K562 (cell line): ENCODE results near the gene TCP10L. TPM values are rescaled to one million over a fixed set of nuclear protein-coding genes. Genes with fewer than 3 reads are reported as not detected.

Source experiments
- BCOR ChIP-seq: fragments of 450-650 bp; IDR thresholded peaks from 2 replicates; pipeline ENCODE4 v1.6.1; 2016
- CHD4 ChIP-seq: fragments of 200-600 bp; sonication (generic); IDR thresholded peaks from 3 replicates; pipeline ENCODE4 v1.6.1; 2012; ENCODE audit warnings: low read depth, mild to moderate bottlenecking, mixed read lengths, low read length, inconsistent platforms; ENCODE audit not compliant: insufficient read depth, insufficient replicate concordance, poor library complexity, severe bottlenecking
- CREBBP ChIP-seq: IDR thresholded peaks from one replicate; pipeline ENCODE4 v1.6.1; 2012; ENCODE audit warnings: low read depth, mild to moderate bottlenecking, control low read depth, inconsistent platforms, low read length
- CTBP1 ChIP-seq: fragments of 450-650 bp; IDR thresholded peaks from 2 replicates; pipeline ENCODE4 v1.6.1; 2016; ENCODE audit warnings: borderline replicate concordance
- ELF1 ChIP-seq: fragments of 200-800 bp; sonication (Bioruptor generic); IDR thresholded peaks from 2 replicates; pipeline ENCODE4 v1.6.1; 2016; ENCODE audit warnings: missing genetic modification characterization, missing compliant biosample characterization
- ETV1 ChIP-seq: fragments of 450-650 bp; conservative IDR thresholded peaks from 2 replicates; pipeline ENCODE4 v1.6.1; 2016; ENCODE audit warnings: missing genetic modification characterization, control low read depth, low read depth, missing compliant biosample characterization
- EZH2 ChIP-seq: IDR thresholded peaks from 2 replicates; pipeline ENCODE4 v1.6.1; 2012; ENCODE audit warnings: low read depth, mild to moderate bottlenecking, inconsistent platforms, low read length, borderline replicate concordance
- FOXA1 ChIP-seq: fragments of 450-650 bp; IDR thresholded peaks from 2 replicates; pipeline ENCODE4 v1.6.1; 2016; ENCODE audit warnings: mild to moderate bottlenecking, borderline replicate concordance
- IRF2 ChIP-seq: sonication (generic); formaldehyde crosslinking; IDR thresholded peaks from 2 replicates; pipeline ENCODE4 v1.8.1; 2022; ENCODE audit warnings: mild to moderate bottlenecking, missing genetic modification reagents
- KAT7 ChIP-seq: sonication (generic); formaldehyde crosslinking; IDR thresholded peaks from 2 replicates; pipeline ENCODE4 v1.8.0; 2022; ENCODE audit warnings: missing genetic modification reagents, mild to moderate bottlenecking, borderline replicate concordance
- NUFIP1 ChIP-seq: fragments of 450-650 bp; IDR thresholded peaks from 2 replicates; pipeline ENCODE4 v1.6.1; 2018; ENCODE audit not compliant: partially characterized antibody
- POLR2B ChIP-seq: fragments of 450-650 bp; IDR thresholded peaks from 2 replicates; pipeline ENCODE4 v1.6.1; 2018; ENCODE audit warnings: low read depth; ENCODE audit not compliant: partially characterized antibody
- SP1 ChIP-seq: sonication (generic); formaldehyde crosslinking; IDR thresholded peaks from 2 replicates; pipeline ENCODE4 v1.8.1; 2022; ENCODE audit warnings: mild to moderate bottlenecking, missing genetic modification reagents
- SPI1 ChIP-seq: IDR thresholded peaks from 2 replicates; pipeline ENCODE4 v1.6.1; 2011; ENCODE audit warnings: low read depth, low read length, control low read depth, borderline replicate concordance
- SREBF1 ChIP-seq: fragments of 150-350 bp; IDR thresholded peaks from 2 replicates; pipeline ENCODE4 v1.6.1; 2014; ENCODE audit warnings: antibody characterized with exemption, low read depth, low read length, borderline replicate concordance
- SRSF7 ChIP-seq: fragments of 200-400 bp; formaldehyde crosslinking; optimal IDR thresholded peaks from 2 replicates; pipeline ENCODE3; 2017; ENCODE audit warnings: mild to moderate bottlenecking, low read depth, low read length
- TAF1 ChIP-seq: IDR thresholded peaks from 2 replicates; pipeline ENCODE4 v1.6.1; 2011; ENCODE audit warnings: mild to moderate bottlenecking, low read length, moderate library complexity; ENCODE audit not compliant: insufficient read depth, control insufficient read depth, severe bottlenecking; ENCODE audit errors: extremely low read depth
- YBX1 ChIP-seq: fragments of 450-650 bp; IDR thresholded peaks from 2 replicates; pipeline ENCODE4 v1.7.1; 2016; ENCODE audit warnings: mild to moderate bottlenecking
- ZC3H4 ChIP-seq: sonication (generic); formaldehyde crosslinking; IDR thresholded peaks from 2 replicates; pipeline ENCODE4 v1.9.0; 2021; ENCODE audit warnings: missing genetic modification reagents, borderline replicate concordance
- ZNF561 ChIP-seq: fragments of 450-650 bp; formaldehyde crosslinking; conservative IDR thresholded peaks from 2 replicates; pipeline ENCODE4 v1.4.0; 2020; ENCODE audit warnings: mild to moderate bottlenecking, moderate library complexity
- ZNF764 ChIP-seq: fragments of 250-450 bp; sonication (Bioruptor Pico); IDR thresholded peaks from 2 replicates; pipeline ENCODE4 v1.4.0; 2020; ENCODE audit warnings: low read depth, mild to moderate bottlenecking, moderate library complexity
- ZZZ3 ChIP-seq: fragments of 450-650 bp; IDR thresholded peaks from 2 replicates; pipeline ENCODE4 v1.6.1; 2016; ENCODE audit warnings: antibody characterized with exemption, mild to moderate bottlenecking, moderate library complexity
- polyA plus RNA-seq, 8 experiments: library from polyadenylated mRNA; depleted of rRNA in 4 of 8; stranded (reverse) in 5 of 8; unstranded in 3 of 8; fragments of >200 nt; fragmentation: Nextera tagmentation in 2 of 8; fragmentation: Illumina TruSeq in 1 of 8; extraction: Ambion mirVana in 2 of 8; extraction: Trizol in 1 of 8; gene quantifications; 2 replicates each; pipeline versions ENCODE4 v1.2.1 to v1.2.3, GENCODE V29; 2011 to 2014; ENCODE audit warnings: inconsistent platforms in 1 of 8, missing spikeins in 1 of 8
- total RNA-seq, 7 experiments: library from RNA; depleted of rRNA in 6 of 7; stranded (reverse); fragments of >200 nt in 6 of 7; fragmentation: Illumina TruSeq in 2 of 7; extraction: Trizol in 2 of 7; gene quantifications; 2 replicates each; pipeline versions ENCODE4 v1.2.1 to v1.2.3, GENCODE V29; 2011 to 2021; ENCODE audit warnings: low replicate concordance in 1 of 7
- TF ChIP-seq, protein P1 (sequence below): sonication (generic); formaldehyde crosslinking; IDR thresholded peaks from 2 replicates; pipeline ENCODE4 v1.8.0; 2022; ENCODE audit warnings: mild to moderate bottlenecking, missing genetic modification reagents
- TF ChIP-seq, protein P2 (sequence below): fragments of 450-650 bp; conservative IDR thresholded peaks from 2 replicates; pipeline ENCODE4 v1.6.1; 2016; ENCODE audit warnings: missing genetic modification characterization, low read depth, mild to moderate bottlenecking, control low read depth, missing compliant biosample characterization
- TF ChIP-seq, protein P3 (sequence below), 2 experiments: fragments of 450-650 bp; IDR thresholded peaks; 2 replicates each; pipeline ENCODE4 v1.6.1; 2016
- TF ChIP-seq, protein P4 (sequence below): fragments of 450-650 bp; IDR thresholded peaks from 2 replicates; pipeline ENCODE4 v1.6.1; 2016

Gene TCP10L
- total and polyA plus RNA-seq, 9 of the 15 experiments (the other 6 are each of a cell fraction or from before 2014, with no cell fraction given), result 0.34 to 0.91 (median 0.56) TPM; not detected in 2

DNA sequence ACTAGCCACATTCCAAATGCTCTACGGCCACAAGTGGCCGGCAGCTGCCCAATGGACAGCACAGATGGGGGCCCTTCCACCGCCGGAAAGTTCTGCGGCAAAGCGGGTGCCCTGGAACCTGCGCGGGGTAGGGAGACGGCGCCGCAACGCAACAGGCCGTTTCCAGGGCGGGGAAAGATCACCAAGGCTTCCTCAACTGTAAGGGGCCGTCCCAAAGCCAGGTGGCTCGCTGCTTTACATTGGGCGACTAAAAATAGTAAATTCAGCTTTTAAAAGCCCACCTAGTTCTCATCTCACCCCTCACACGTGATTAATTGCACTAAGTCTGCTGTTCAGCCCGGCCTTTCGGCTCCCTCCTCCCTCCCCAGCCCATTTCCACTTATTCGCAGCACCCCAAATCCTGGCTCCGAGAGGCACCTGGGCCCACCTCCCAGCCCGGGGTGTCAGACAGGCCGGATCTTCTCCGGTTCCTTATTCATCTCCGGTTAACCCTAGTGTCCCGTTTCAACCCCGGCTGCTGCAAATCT lies 26.2 kb upstream of the TCP10L start (continued):
- no peak for TF ChIP-seq ZNF561
- no peak for TF ChIP-seq CTBP1
- TF ChIP-seq, protein P1, sequence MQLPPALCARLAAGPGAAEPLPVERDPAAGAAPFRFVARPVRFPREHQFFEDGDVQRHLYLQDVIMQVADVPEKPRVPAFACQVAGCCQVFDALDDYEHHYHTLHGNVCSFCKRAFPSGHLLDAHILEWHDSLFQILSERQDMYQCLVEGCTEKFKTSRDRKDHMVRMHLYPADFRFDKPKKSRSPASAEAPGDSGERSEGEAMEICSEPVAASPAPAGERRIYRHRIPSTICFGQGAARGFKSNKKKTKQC (CRISPR knock-in tag), result 0 out of 2 replicates have a peak, but pooled peaks have one; percentile 4
- TF ChIP-seq SREBF1, result no peak
- TF ChIP-seq KAT7 (CRISPR knock-in tag), result no peak
- TF ChIP-seq ELF1 (tag), result no peak
- no peak for TF ChIP-seq ZNF764 (CRISPR knock-in tag)
- TF ChIP-seq BCOR, result no peak
- TF ChIP-seq FOXA1, result no peak
- TF ChIP-seq IRF2 (CRISPR knock-in tag), result no peak
- no peak for TF ChIP-seq YBX1
- TF ChIP-seq, protein P2, sequence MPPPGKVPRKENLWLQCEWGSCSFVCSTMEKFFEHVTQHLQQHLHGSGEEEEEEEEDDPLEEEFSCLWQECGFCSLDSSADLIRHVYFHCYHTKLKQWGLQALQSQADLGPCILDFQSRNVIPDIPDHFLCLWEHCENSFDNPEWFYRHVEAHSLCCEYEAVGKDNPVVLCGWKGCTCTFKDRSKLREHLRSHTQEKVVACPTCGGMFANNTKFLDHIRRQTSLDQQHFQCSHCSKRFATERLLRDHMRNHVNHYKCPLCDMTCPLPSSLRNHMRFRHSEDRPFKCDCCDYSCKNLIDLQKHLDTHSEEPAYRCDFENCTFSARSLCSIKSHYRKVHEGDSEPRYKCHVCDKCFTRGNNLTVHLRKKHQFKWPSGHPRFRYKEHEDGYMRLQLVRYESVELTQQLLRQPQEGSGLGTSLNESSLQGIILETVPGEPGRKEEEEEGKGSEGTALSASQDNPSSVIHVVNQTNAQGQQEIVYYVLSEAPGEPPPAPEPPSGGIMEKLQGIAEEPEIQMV, result no peak
- no peak for TF ChIP-seq SRSF7
- TF ChIP-seq SP1, result no peak
- no peak for TF ChIP-seq TAF1
- TF ChIP-seq POLR2B, result no peak
- TF ChIP-seq NUFIP1, result no peak
- no peak for TF ChIP-seq ETV1 (tag)
- TF ChIP-seq SPI1, result 0 out of 2 replicates have a peak, but pooled peaks have one; percentile 0
- TF ChIP-seq, protein P3, sequence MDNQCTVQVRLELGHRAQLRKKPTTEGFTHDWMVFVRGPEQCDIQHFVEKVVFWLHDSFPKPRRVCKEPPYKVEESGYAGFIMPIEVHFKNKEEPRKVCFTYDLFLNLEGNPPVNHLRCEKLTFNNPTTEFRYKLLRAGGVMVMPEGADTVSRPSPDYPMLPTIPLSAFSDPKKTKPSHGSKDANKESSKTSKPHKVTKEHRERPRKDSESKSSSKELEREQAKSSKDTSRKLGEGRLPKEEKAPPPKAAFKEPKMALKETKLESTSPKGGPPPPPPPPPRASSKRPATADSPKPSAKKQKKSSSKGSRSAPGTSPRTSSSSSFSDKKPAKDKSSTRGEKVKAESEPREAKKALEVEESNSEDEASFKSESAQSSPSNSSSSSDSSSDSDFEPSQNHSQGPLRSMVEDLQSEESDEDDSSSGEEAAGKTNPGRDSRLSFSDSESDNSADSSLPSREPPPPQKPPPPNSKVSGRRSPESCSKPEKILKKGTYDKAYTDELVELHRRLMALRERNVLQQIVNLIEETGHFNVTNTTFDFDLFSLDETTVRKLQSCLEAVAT (IDR thresholded peaks at IDR 0.05), result 0 out of 4 replicates have a peak, but pooled peaks of 1 of the 2 experiments have one; percentile 14
- TF ChIP-seq, protein P4, sequence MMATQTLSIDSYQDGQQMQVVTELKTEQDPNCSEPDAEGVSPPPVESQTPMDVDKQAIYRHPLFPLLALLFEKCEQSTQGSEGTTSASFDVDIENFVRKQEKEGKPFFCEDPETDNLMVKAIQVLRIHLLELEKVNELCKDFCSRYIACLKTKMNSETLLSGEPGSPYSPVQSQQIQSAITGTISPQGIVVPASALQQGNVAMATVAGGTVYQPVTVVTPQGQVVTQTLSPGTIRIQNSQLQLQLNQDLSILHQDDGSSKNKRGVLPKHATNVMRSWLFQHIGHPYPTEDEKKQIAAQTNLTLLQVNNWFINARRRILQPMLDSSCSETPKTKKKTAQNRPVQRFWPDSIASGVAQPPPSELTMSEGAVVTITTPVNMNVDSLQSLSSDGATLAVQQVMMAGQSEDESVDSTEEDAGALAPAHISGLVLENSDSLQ, result no peak
- no peak for TF ChIP-seq ZZZ3
- TF ChIP-seq EZH2, result no peak
- 0 out of 2 replicates have a peak, but pooled peaks have one; percentile 20 for TF ChIP-seq ZC3H4 (CRISPR knock-in tag)
- no peak for TF ChIP-seq CHD4
- TF ChIP-seq CREBBP, result no peak
